Liver (tissue), 9 donors: Measurements from ENCODE around the gene CLEC16A. TPM values are rescaled to one million over a fixed set of nuclear protein-coding genes. Genes with fewer than 3 reads are reported as not detected.

Experiments
- DNase-seq: peaks from one replicate; pipeline ENCODE4 v3.0.0-alpha.2; 2017; ENCODE audit warnings: low spot score
- H3K27ac ChIP-seq, 2 donors: one replicate each; pipeline ENCODE4 v1.7.0; 2013; ENCODE audit warnings: inconsistent platforms in 2 of 2, low read length in 2 of 2, control low read depth in 1 of 2, low read depth in 1 of 2, mild to moderate bottlenecking in 1 of 2
- H3K27me3 ChIP-seq, 4 donors: one replicate each; pipeline versions ENCODE4 v1.6.1 to v1.7.0; 2013; ENCODE audit warnings: low read length in 3 of 4, inconsistent platforms in 1 of 4, mild to moderate bottlenecking in 1 of 4, moderate library complexity in 1 of 4; ENCODE audit not compliant: control insufficient read depth in 4 of 4, insufficient read depth in 4 of 4
- H3K36me3 ChIP-seq, 4 donors: one replicate each; pipeline versions ENCODE4 v1.6.1 to v1.7.0; 2013; ENCODE audit warnings: low read length in 3 of 4, mild to moderate bottlenecking in 3 of 4, low read depth in 1 of 4, moderate library complexity in 1 of 4; ENCODE audit not compliant: control insufficient read depth in 4 of 4, insufficient read depth in 3 of 4
- H3K4me1 ChIP-seq, 4 donors: one replicate each; pipeline versions ENCODE4 v1.6.1 to v1.7.0; 2013; ENCODE audit warnings: low read length in 3 of 4, mild to moderate bottlenecking in 3 of 4, moderate library complexity in 1 of 4; ENCODE audit not compliant: control insufficient read depth in 4 of 4, insufficient read depth in 4 of 4
- H3K4me3 ChIP-seq, 3 donors: one replicate each; pipeline versions ENCODE4 v1.6.1 to v1.7.0; 2013; ENCODE audit warnings: low read length in 3 of 3, control low read depth in 1 of 3, low read depth in 1 of 3, mild to moderate bottlenecking in 1 of 3
- H3K9ac ChIP-seq, 2 donors: one replicate each; pipeline ENCODE4 v1.7.0; 2013; ENCODE audit warnings: low read length in 2 of 2, mild to moderate bottlenecking in 2 of 2, moderate library complexity in 2 of 2, control low read depth in 1 of 2, low read depth in 1 of 2
- H3K9me3 ChIP-seq, 4 donors: one replicate each; pipeline versions ENCODE4 v1.6.1 to v1.7.0; 2013; ENCODE audit warnings: low read length in 3 of 4; ENCODE audit not compliant: control insufficient read depth in 4 of 4
- ATF3 ChIP-seq: IDR thresholded peaks from 2 replicates; pipeline ENCODE4 v1.6.1; 2016; ENCODE audit warnings: antibody characterized with exemption
- GABPA ChIP-seq, 2 donors: IDR thresholded peaks in 1 of 2; conservative IDR thresholded peaks in 1 of 2; 2 replicates each; pipeline ENCODE4 v1.6.1; 2016; ENCODE audit warnings: antibody characterized with exemption in 2 of 2, mild to moderate bottlenecking in 1 of 2, moderate library complexity in 1 of 2
- NR2F2 ChIP-seq: IDR thresholded peaks from 2 replicates; pipeline ENCODE4 v1.6.1; 2016; ENCODE audit warnings: antibody characterized with exemption
- SP1 ChIP-seq: IDR thresholded peaks from 2 replicates; pipeline ENCODE4 v1.6.1; 2018; ENCODE audit warnings: antibody characterized with exemption, mild to moderate bottlenecking
- WGBS: extraction: QIAGEN DNeasy Blood & Tissue Kit; methylation state at CpG from one replicate; pipeline ENCODE4 v1.1.7; 2013; 5-methylcytosine and 5-hydroxymethylcytosine counted together
- polyA plus RNA-seq, 2 donors: library from polyadenylated mRNA; stranded (reverse) in 1 of 2; unstranded in 1 of 2; fragments of 200-250 nt in 1 of 2; fragments of >200 nt in 1 of 2; fragmentation: Nextera tagmentation in 1 of 2; extraction: Ambion mirVana in 1 of 2; gene quantifications; one replicate each; pipeline versions ENCODE4 v1.2.1 to v1.2.3, GENCODE V29; 2013 to 2015
- total RNA-seq, 2 donors: library from RNA; depleted of rRNA; stranded (reverse); fragments of >200 nt; gene quantifications; one replicate each; pipeline ENCODE4 v1.2.3, GENCODE V29; 2014
- donor health status: healthy.
- donor health status: healthy.
- donor health status: healthy.
- donor health status: healthy.
- donor health status: healthy.

The CLEC16A gene
- total and polyA plus RNA-seq, 4 donors = 9.7 to 23.0 (median 17.4) TPM

GRCh38 chr16:11231367-11231970 is 287.1 kb downstream of the CLEC16A start:
- Histone ChIP-seq H3K9ac (no peak overlapping the region), H3K9me3 (no peaks in the 10 kb centered on the region), H3K36me3 (no peaks in the 10 kb centered on the region), H3K27me3 (no peaks in the 10 kb centered on the region), H3K4me3 (no peak overlapping the region), H3K27ac (no peak overlapping the region), H3K4me1 (peaks cover 2 to 7% (median 5%) of the 10 kb centered on the region in 4 donors)
- no peak for DNase-seq
- TF ChIP-seq ATF3 = no peak
- peak; percentile 74 for TF ChIP-seq NR2F2
- peak; percentile 23 for TF ChIP-seq SP1
- no peak for TF ChIP-seq GABPA (IDR thresholded peaks at IDR 0.05 in 1 of 2, conservative IDR thresholded peaks at IDR 0.05 in 1 of 2)
- 85% methylated on average over 10 of the region's 10 CpGs for WGBS

Other genes with a start within 250 kb of the CLEC16A start
- gene TEKT5, start 249.6 kb upstream of the CLEC16A start, total RNA-seq = under 1 TPM in 1 of 2 donors, not detected in 1; 0.92 TPM
- under 1 TPM in 1 of 2 donors, not detected in 1; 0.13 TPM for gene TEKT5, start 249.6 kb upstream of the CLEC16A start, polyA plus RNA-seq
- gene NUBP1, start 200.7 kb upstream of the CLEC16A start, total RNA-seq = 10 to 100 TPM; 16.6 to 18.9 TPM
- 10 to 100 TPM; 21.7 to 22.5 TPM for gene NUBP1, start 200.7 kb upstream of the CLEC16A start, polyA plus RNA-seq
- gene TVP23A, start 125.8 kb upstream of the CLEC16A start, total RNA-seq = under 1 TPM in 1 of 2 donors, not detected in 1; 0.09 TPM
- gene TVP23A, start 125.8 kb upstream of the CLEC16A start, polyA plus RNA-seq = under 1 TPM; 0.09 to 0.32 TPM
- gene CIITA, start 67.4 kb upstream of the CLEC16A start, total RNA-seq = 1 to 10 TPM; 2.8 to 4.2 TPM
- 1 to 10 TPM; 1.6 to 1.7 TPM for gene CIITA, start 67.4 kb upstream of the CLEC16A start, polyA plus RNA-seq
- gene DEXI, start 2.1 kb upstream of the CLEC16A start, total RNA-seq = 10 to 100 TPM; 13.6 to 69.9 TPM
- 10 to 100 TPM; 26.5 to 57.2 TPM for gene DEXI, start 2.1 kb upstream of the CLEC16A start, polyA plus RNA-seq